Measurements from ENCODE around the gene TBXA2R.

- TF ChIP-seq MAZ (IDR thresholded peaks at IDR 0.05; ENCODE audit: borderline replicate concordance, low read depth, low read length), result no peak
- no peak for TF ChIP-seq USF2 (IDR thresholded peaks at IDR 0.05; ENCODE audit: low read depth, low read length)
- TF ChIP-seq, protein P1, sequence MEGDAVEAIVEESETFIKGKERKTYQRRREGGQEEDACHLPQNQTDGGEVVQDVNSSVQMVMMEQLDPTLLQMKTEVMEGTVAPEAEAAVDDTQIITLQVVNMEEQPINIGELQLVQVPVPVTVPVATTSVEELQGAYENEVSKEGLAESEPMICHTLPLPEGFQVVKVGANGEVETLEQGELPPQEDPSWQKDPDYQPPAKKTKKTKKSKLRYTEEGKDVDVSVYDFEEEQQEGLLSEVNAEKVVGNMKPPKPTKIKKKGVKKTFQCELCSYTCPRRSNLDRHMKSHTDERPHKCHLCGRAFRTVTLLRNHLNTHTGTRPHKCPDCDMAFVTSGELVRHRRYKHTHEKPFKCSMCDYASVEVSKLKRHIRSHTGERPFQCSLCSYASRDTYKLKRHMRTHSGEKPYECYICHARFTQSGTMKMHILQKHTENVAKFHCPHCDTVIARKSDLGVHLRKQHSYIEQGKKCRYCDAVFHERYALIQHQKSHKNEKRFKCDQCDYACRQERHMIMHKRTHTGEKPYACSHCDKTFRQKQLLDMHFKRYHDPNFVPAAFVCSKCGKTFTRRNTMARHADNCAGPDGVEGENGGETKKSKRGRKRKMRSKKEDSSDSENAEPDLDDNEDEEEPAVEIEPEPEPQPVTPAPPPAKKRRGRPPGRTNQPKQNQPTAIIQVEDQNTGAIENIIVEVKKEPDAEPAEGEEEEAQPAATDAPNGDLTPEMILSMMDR (conservative IDR thresholded peaks at IDR 0.05; ENCODE audit: low read depth, low read length), result no peak
- TF ChIP-seq FOS (IDR thresholded peaks at IDR 0.05; ENCODE audit: low read depth, low read length), result no peak
Measured at GRCh38 chr19:3642987-3643673, 36.5 kb upstream of the TBXA2R start.
